ENCODE data around the gene TBX1. TPM values are rescaled to one million over a fixed set of nuclear protein-coding genes. Genes with fewer than 3 reads are reported as not detected.

The TBX1 gene
- total RNA-seq, 1 donor from 2014 or later: 28.5 TPM

DNA sequence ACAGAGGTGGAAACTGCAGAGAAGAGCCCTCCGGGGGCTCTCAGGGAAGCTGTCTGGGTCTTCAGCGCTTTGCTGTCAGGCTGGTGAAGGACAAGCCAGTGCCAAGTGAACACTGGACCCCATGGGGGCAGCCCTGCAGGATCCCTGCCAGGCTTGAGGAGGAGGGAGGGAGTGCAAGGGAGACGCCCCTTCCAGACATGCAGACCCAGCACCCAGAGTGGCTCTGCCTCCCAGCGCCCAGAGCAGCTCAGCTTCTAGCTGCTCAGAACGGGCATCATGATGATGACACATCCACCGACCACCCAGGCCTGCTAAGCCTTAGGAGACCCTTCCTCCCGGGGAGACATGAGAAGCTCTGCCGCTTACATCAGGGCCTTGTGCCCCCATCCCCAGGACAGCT is 39.7 kb downstream of the TBX1 start:
- no peak for DNase-seq

DNA sequence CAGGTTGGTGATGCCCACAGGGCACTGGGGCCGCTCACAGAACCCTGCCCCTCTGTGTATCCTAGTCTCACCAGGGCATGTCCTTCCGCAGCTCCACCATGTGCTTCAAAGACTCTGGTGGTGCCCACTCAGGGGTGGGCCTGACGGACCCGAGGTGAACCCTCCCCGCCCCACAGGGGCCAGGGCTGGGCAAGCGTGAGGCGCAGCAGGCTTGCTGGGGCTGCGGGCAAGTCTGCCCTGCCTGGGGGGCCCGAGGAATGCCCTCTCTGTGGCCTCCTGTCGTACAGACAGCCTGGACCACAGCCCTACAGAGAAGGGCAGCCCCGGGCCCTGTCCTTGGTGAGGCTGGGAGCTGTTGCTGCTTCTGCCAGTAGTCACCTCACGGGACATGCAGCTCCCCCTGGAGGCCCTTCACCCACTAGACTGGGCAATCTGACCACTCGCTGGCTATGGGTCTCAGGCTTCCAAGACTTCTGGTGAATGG is 40.2 kb downstream of the TBX1 start:
- no peak for DNase-seq

DNA sequence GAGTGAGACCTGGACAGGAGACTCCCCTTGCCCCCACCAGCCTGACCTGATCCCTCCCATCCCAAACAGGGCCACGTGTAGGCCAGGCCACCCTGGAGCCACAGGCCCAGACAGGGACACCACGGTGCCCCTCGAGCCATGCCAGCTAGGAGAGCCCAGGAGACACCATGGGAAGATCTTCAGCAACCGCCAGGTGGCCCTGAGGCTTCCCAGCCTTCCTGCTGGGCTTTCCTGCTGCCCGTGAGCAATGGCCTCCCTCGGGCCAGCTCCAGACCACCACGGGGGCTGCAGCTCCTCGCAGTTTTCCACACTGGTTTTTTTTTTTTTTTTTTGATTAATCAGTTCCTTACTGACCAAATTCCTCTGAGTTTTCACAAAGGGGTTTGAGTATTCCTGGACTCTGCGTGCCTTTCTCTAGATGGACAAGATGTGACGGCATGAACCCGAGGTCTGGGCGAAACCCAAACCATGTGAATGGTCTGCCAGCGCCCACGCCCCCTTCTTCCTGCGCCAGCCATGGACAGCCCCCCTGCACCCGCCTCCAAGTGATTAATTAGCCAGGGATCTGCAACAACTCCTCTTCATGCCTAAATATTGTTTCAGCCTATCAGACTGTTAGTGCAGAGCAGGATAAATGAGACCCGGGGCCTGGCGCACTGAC is 40.9 kb downstream of the TBX1 start:
- no peak for DNase-seq

DNA sequence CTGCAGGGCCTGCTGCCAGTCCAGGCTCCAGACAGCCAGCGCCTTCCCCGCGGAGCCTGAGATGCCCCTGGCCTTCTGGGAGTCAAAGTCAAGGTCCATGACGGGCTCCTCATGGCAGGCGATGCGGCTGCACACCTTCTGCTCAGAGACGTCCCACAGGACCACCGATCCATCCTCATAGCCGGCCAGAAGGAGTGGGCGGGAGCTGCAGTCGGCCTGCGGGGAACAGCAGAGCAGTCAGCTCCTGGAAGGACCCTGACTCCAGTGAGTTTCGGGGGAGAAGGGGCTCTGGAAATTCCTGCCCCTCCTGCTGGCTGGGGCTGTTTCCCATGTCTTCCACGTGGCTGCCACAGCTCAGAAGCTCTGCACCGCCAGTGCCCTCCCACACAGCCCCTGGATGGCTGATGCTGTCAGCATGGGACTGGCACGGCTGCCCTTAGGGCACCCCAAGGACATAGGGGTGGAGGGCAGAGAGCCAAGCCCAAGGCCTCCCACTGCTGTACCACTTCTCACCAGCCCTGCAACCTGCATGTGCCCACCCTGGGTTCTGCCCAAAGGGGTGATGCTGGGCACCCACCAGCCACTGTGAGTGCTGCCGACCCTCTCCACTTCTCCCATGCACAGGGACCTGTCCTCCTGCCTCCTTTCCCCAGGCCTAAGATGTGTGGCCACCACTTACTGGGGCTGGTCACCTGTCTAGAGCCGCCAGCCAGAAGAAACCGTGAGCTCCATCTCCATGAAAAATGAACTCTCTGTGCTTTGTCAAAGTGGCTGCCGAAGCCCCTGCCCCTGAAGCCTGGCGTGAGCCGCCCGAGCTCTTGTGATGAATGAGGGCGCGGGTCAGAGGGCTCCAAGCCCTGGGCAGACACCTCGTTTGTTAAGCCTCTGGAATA is 41.7 kb downstream of the TBX1 start:
- no peak for DNase-seq

DNA sequence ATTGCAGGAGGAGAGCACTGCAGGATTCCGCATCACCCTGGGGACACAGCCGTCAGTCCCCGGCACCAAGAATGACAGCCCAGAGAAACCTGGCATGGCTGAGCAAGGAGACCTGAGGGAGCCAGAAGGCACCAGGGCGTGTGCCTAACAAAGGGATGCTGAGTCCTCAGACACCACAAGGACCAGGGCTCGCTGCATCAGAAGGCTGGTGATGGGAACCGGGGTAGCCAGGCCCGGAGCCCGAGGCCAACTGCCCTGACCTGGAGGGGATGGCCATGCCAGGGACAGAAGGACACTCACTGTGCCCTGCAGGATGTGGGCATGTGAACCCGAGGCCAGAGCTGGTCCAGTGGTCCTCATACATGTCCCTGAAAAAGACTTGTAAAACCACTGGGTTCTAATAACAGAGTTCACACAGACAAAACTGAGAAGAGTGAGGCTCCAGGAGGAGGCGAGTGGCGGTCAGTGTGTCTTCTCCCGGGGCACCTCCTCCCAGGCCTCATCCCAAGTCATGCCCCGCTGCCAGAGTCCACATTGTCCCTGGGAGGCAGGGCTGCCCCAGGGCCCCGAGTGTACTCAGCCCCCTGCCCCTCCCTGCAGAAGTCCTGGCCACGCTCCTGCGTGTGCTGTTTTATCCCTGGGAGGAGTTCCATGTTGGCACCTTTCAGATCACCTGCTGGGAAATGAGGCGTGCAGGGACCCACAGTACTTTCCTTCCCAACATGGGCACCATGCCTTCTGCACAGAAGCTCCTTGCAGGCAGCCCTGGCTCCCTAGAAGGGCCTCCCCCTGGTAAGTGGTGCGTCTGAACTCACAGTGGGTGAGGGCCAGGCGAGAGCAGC is 42.5 kb downstream of the TBX1 start:
- no peak for DNase-seq

DNA sequence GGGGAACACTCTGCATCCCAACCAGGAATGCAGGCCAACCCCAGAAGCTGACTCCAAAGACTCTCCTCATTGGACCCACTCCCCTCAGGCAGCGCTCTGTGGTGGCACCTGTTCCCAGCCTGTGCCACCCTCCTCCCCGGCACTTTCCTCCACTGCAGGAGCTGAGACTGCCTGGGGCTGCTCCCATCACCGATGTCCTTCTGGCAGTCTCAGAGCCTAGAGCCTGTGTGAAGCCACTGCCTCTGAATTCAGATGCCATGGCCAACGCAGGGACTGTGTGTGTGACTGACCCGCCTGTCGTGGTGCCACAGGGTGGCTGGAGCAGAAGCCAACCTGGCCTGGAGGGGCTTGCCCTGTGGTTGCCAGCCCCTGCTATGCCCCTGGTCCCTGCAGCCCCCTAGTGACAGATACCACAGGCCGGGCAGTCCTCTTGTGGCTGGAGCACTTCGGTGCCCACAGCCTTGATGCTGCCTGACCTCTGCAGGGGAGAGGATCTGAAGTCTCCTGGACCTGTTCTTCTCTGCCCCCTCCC is 43.2 kb downstream of the TBX1 start:
- no peak for DNase-seq

DNA sequence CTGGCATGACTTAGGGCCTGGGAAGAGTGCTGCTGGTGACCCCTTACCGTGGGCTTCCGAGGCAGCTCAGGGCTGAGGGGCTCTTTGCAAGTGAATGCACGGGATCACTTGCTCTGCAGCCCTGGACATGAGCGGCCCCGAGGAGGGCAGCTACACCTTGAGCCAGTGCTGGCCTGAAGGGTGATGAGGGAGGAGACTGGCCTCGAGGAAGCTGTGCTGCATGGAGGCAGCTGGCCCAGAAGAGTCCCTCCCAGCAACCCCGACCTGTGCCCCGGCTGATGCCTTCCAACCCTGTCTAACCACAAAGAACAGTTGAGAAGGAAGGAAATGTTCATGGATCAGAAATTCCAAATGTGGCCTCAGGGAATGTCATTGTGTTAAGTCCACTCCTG is 45.2 kb downstream of the TBX1 start:
- DNase-seq: no peak

DNA sequence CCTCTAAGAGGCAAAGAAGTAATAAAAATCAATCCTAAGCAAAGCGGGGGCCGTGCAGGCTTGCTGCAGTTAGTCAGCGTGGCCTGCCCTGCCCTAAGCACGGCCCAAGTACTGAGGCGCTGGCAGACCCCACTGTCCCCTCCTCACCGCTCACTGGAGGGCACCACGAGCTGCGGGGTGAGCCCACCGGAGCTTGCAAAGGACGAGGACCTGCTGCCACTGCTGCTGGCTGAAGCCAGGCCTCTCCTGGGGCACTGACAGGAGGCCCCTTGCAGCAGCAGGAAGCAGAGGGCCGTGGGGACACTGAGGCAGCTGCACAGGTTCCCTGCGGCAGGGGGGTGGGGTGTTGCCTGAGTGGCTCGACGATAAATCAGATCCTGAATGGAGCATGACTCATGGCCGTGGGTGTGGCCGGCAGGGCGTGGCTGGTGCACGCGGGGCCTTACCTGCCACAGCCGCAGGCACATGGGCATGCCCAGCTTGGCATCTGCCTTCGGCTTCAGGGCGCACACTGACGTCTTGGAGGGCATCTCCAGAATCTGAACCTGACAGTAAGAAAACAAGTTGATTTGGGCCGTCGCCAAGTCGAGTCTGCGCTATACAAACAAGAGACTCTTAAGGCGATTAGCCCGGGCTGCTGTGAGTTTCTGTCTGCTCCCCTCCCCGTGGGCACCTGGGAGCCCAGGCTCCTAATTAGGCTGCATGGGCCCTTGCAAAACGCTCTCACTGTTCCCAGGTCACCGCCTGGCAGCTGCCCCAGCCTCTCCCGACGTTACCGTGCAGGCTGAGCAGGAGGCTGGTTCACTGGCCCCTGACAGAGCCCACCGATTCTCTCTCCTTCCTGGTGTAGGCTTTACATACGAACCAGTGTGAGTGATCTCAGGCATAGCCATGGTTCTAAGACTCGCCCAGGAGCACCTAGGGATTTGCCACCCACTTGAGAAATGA is 45.9 kb downstream of the TBX1 start:
- peak; percentile 77 for DNase-seq

DNA sequence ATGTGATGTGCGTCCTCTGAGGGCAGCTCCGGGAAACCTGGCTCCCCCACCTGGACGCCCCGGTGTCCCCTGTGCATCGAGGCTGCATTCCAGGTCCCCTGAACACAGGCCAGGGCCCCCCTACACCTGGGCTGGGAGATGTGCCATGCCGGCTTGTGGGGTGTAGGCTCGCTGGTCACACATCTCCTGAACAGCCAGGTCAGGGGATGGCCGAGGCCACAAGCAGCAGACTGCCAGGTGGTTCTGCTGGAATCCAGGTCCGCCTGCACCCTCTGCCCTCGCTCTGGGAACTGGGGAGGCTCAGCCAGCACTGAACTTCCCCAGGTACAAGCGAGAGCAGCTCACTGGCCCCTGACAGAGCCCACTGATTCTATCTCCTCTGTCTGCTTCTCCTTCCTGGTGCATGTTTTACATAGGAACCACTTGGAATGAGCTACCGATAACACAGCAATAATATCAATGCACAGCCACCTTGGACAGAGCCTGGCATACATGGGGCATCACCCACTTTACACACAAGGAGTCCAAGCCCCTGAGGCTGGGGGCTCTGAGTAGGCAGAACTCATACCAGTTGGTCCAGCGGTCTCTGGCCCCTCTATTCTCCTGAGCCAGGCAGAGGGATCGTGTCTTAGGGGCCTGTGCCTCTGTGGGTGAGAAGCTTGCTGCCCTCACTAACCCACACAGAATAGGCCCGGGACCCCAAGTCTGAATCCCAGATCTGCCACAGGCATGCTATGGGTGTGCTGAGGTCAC is 46.8 kb downstream of the TBX1 start:
- no peak for DNase-seq

DNA sequence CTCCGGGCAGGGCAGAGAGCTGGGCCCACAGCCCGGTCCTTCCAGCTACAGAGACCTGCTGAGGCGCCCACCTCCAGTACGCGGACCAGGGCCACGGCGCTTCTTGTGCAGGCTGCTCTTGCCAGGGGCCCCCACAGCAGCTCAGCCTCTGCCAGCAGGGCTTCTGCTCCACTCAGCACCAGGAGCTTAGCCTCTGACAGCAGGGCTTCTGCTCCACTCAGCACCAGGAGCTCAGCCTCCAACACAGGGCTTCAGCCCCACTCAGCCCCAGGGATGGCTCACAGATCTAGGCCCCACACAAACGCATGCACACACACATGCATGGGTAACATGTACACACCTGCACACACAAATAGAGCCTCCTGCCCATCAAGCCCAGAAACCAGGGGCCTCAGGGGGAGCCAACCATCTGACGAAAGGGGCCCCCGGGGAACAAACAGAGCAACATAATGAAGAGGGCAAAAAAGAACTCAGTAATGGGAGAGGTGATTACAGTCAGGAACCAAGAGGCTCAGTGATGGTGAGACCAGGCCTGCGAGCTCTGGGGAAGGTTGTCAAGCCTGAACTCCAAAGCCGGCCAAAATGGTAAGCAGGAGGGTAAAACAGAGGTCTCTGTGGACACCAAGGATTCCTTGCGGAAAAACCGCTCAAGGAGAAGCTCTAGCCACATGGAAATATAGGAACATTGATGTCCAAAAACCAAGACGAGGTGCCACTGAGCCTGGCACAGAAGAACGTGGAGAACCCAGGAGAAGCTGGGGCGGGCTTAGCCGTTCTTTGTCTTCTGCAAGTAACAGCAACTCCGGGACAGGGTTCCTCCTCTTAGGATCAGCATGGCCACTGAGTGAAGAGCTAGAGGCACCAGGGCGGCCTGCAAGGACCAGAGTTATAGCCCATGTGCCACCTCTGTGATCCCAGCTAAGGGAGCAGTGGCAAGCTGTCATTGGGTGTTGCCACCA is 47.6 kb downstream of the TBX1 start:
- no peak for DNase-seq

DNA sequence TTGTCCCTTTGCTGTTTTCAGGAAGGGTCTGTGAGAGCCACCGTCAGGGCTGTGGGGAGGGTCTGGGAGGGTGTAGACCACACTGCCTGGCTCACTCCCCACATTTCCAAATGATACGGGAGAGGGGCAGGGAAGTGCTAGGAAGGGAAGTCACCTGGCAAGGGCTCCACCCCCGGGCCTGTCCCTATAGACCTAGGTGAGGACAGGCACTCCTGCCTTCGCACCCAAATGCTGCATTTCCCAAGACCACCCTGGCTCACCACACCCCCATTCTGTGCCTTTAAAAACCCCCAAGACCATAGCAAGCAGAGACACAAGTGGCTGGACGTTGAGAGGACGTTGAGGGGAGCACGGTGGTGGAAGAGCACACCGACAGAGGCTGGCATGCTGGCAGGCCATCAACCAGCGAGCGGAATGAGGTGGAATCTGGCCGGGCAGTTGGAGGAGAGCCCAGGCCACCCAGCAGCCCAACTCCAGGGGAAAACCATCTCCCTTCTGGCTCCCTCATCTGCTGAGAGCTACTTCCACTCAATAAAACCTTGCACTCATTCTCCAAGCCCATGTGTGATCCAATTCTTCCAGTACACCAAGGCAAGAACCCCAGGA is 48.4 kb downstream of the TBX1 start:
- no peak for DNase-seq

DNA sequence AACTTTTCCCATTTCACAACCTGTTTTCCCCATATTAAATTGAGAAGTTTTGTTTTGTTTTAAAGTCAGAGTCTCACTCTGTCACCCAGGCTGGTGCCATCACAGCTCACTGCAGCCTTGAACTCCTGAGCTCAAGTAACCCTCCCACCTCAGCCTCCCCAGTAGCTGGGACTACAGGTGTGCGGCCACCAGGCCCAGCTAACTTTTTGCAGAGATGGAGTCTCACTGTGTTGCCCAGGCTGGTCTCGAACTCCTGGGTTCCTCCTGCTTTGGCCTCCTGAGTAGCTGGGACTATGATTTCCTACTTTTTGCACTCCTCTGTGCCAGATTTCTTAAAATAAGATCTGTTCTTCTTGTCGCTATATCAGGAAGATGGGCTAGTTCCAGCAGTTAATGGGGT is 49.2 kb downstream of the TBX1 start:
- no peak for DNase-seq

DNA sequence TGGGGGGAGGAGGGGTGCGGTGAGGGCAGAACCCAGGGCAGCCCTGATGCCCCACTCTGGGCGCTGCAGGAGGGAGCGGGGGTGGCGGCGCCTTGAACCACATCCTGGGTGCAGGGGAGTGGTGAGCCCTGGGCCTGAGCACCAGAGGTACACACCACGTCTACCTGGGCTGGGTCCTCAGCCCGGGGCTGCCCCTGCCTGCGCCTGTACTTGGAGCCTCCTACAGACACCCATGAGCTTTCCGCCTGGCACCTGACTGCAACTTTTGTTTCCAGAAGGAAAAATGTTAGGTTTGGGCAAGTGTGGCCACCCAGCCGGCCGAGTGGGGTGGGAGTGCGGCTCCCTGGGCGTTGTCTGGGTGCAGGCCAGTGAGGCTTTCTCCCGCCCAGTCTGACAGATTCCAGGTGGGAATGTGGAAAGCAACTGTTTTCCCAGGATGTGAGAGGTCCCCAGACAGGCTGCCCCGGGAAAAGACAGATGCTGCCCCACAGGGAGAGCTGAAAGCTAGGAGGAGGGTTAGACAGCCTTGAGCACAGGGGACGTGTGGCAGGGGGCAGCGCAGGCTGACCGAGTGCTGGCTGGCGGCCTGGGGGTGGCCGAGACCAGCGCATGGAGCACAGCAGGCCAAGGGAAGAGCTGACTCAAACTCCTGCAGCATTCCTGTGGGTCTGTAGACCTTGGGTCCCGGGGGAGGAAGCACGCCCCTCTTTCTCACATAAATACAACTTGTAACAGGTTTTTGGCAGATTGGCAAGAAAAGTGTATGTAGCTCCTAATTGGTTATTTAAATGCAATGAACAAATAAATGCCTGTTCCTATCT is 50.0 kb downstream of the TBX1 start:
- peak; percentile 43 for DNase-seq

DNA sequence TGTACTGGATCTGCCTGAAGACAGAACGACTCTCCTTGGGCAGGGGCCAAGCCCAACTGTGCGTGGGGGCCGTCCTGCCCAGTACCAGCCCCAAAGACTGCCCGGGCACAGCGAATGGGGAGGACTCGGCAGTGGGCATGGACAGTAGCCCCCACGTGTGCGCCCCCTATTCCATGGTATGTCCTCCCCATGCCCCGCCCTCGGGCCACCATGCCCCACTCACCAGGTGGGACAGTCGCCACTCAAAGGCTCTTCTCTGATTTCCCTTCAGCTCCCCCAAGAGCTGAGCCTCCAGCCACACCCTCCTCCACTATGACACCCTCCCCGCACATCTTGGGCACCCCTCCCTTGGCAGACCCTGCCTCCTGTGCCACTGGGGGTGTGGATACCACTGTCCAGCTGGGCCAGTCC is 50.6 kb downstream of the TBX1 start:
- no peak for DNase-seq

DNA sequence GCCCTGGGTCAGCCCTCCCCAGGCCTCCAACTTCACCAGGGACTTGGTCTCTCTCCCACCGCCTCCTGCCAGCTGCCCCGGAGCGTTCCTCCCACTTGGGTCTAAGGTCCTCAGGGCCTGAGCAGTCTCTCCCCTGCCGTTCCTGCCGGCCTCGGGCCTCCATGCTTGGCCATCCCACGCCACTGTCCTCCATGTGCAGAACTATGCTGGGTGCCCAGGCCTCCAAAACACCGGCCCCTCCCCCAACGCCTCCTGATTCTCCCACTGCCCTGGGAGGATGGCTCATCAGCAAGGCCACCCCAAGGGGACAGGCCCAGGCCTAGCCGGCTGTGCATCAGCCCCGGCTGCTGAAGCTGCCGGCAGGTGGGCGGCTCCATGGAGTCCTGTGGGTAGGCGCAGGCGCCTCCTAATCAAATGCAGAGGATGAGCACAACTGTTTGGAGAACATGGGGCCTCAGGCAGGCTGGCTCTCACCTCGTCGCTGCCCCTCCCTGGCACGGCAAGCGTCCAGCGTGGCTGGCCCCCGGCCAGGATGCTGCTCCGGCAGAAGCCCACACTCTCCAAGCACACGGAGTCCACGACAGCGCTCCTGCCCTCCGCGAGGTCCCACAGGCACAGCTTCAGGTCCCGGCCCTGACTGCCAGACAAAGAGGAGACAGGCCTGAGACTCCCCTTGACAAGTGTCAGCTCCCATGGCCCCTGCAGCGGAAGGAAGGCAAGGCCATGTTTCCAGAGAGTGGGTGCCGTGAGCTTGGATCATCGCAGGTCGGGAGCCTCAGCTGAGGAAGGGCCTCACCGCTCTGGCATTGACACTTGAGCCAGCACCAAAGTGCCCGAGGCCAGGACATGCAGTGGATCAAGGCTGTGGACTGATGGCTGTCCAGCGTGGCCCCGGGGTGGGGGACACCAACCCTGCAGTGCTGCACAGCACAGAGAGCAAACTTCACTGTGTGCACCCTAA is 51.5 kb downstream of the TBX1 start:
- peak; percentile 49 for DNase-seq

DNA sequence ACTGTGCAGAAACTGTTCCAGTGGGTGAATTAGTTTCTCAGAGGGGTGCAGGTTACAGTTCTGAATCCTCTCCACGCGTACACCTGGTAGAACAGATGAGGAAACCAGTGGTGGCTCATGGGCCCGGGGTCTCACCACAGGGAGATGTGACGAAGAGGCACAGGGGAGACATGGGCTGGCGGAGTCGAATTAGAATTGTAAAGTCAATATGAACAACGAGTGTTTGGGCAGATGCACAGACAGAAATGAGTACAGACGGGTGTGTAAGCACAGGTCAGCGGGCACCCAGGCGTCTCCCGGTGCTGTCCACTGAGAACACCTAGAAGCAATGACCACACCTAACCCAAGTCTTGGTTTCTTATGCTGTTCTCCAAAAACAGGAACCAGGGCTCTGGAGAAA is 52.3 kb downstream of the TBX1 start:
- DNase-seq: no peak

DNA sequence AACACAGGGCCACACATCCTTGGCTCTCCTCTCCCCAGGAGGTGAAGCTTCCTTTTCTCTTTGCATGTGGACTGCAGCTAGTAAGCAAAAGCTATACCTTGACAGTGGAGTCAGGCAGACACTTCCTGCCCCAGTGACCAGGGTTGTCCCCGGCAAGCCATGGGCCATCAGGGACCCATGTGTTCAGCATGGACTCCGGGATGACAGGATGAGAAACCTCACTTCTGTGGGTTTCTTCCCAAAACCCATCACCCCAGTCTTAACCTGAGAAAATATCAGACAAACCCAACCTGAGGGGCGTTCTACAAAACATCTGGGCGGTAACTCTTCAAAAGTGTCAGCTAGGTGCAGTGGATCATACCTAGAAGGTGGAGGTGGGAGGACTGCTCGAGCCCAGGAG is 53.9 kb downstream of the TBX1 start:
- DNase-seq: no peak
